IPS DF 4.7 (cell line): ENCODE results near the gene RASL11A.
"Not testable (repeated sequence)": the region's sequence is repeated elsewhere in the genome, so short reads cannot be mapped to it uniquely, and the experiment has no call there.

Experiments used
- DNase-seq: peaks from one replicate; pipeline ENCODE4 v3.0.0-alpha.2; 2013; ENCODE audit warnings: low spot score; ENCODE audit errors: extremely low read depth

The RASL11A gene

GRCh38 chr13:27267596-27267995, 3.0 kb upstream of the RASL11A start:
- no peak for DNase-seq

- DNase-seq = no peak
Observed at GRCh38 chr13:27269114-27269665, 1.4 kb upstream of the RASL11A start.

GRCh38 chr13:27271570-27272096, 1.0 kb downstream of the RASL11A start:
- DNase-seq = no peak

- DNase-seq = no peak
Observed at GRCh38 chr13:27273658-27274425, 3.2 kb downstream of the RASL11A start.

- no peak for DNase-seq
Observed at GRCh38 chr13:27274631-27275030, 4.0 kb downstream of the RASL11A start.

GRCh38 chr13:27276188-27276587, 5.6 kb downstream of the RASL11A start:
- DNase-seq = no peak

GRCh38 chr13:27279506-27279905, 8.9 kb downstream of the RASL11A start:
- no peak for DNase-seq

- no peak for DNase-seq
Observed at GRCh38 chr13:27280009-27280656, 9.5 kb downstream of the RASL11A start.

- DNase-seq = no peak
Observed at GRCh38 chr13:27280841-27281240, 10.2 kb downstream of the RASL11A start.

- DNase-seq = no peak
Observed at GRCh38 chr13:27281420-27281819, 10.8 kb downstream of the RASL11A start.

- DNase-seq = no peak
Observed at GRCh38 chr13:27283906-27284493, 13.4 kb downstream of the RASL11A start.

GRCh38 chr13:27288392-27288791, 17.8 kb downstream of the RASL11A start:
- DNase-seq = no peak

GRCh38 chr13:27289011-27289665, 18.5 kb downstream of the RASL11A start:
- DNase-seq = no peak

- no peak for DNase-seq
Observed at GRCh38 chr13:27290715-27291114, 20.1 kb downstream of the RASL11A start.

- DNase-seq = not testable (repeated sequence)
Observed at GRCh38 chr13:27291967-27292366, 21.3 kb downstream of the RASL11A start.

- no peak for DNase-seq
Observed at GRCh38 chr13:27293076-27293691, 22.6 kb downstream of the RASL11A start.

- DNase-seq = no peak
Observed at GRCh38 chr13:27293873-27294515, 23.4 kb downstream of the RASL11A start.

GRCh38 chr13:27295096-27295495, 24.5 kb downstream of the RASL11A start:
- no peak for DNase-seq

GRCh38 chr13:27295660-27296059, 25.0 kb downstream of the RASL11A start:
- DNase-seq = no peak

- no peak for DNase-seq
Observed at GRCh38 chr13:27296496-27296895, 25.9 kb downstream of the RASL11A start.

- DNase-seq = no peak
Observed at GRCh38 chr13:27298849-27299248, 28.2 kb downstream of the RASL11A start.
